Measurements from ENCODE around the gene HMGB2. TPM values are rescaled to one million over a fixed set of nuclear protein-coding genes. Genes with fewer than 3 reads are reported as not detected.
A peak's percentile ranks its signal among the peaks of the same experiment; 100 is the strongest.

The HMGB2 gene
- total RNA-seq, 2 experiments from 2014 or later: 697 to 810 TPM

DNA sequence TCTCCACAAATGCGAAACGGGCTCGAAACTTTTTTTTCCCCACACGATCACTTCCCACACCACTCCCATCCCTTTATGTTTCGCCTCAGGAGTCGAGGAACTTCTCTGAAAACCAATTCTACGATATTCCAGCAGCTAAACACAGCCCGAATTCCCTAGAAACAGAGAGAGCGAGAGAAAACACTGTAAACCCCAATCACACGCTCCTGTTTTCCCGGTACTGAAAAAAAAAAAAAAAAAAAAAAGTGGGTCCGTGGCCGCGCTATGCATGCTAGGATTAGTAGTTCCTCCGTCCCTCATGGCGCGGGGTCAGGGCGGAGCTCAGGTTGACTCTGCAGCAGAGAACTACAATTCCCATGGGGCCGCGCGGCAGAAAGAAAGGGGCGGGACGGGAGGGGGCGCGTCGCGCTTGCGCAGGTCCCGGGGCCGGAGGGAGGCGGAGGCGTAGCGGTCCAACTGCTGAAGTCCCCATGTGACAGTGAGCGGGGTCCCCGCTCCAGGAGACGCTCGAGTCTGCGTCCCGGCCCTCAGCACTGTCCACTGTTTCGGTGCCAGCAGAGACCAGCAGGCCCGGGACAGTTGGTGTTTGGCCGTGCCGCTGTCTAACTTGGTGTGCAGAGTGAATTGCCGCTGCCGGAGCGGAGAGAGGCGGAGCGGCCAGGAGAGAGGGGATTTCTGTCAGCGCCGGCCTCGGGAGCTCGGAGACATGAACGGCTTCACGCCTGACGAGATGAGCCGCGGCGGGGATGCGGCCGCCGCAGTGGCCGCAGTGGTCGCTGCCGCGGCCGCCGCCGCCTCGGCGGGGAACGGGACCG is 36.5 kb upstream of the HMGB2 start, which contains the start of gene SAP30:
Gene SAP30, plus strand, starts transcription at position 478 of the 815 bp plus-strand sequence. Its CDS starts 229 bp downstream, at position 707.
- H3K36me3 ChIP-seq (ENCODE audit: insufficient read depth, low read length): peaks cover 25% of the 10 kb centered on the region
- TF ChIP-seq CTCF (conservative IDR thresholded peaks at IDR 0.05; ENCODE audit: low read length): no peak
- no peak for TF ChIP-seq EZH2phosphoT487 (IDR thresholded peaks at IDR 0.05; ENCODE audit: borderline replicate concordance, low read depth, low read length)
- peak within 1 kb of the TSS; percentile 91 for H3K27ac ChIP-seq (ENCODE audit: low read depth, low read length, poor library complexity, severe bottlenecking)
- intact Hi-C loops (cut with micrococcal nuclease; ENCODE audit: unreplicated experiment): loop anchor here (1.0 to 10.0 kb wide), 2 partner anchors 36 to 914 kb away; partner anchors contain the start of genes CEP44, FBXO8 and HMGB2
- no peaks in the 10 kb centered on the region for H3K9me2 ChIP-seq (ENCODE audit: insufficient read depth, low read length)
- no peaks in the 10 kb centered on the region for H3K9me3 ChIP-seq (ENCODE audit: low read length)
- peak within 1 kb of the TSS; percentile 62 for H2AFZ ChIP-seq (ENCODE audit: low read length)
- DNase-seq (ENCODE audit: low spot score): peak; percentile 98
- ChIA-PET CTCF (ENCODE audit: unreplicated experiment) (interaction anchor here (0.6 to 1.1 kb wide), 3 partner anchors 76 to 237 kb away, joined by 3 to 7 read pairs (median 4); no protein-coding TSS in a partner anchor), POLR2A (interaction anchor here (0.6 to 13.3 kb wide), 26 partner anchors 12 to 498 kb away, joined by 3 to 336 read pairs (median 4); partner anchors contain the start of genes GALNT7 and HMGB2)
- peak within 1 kb of the TSS; percentile 83 for H3K4me3 ChIP-seq (ENCODE audit: low read depth, low read length, poor library complexity, severe bottlenecking)
- peaks cover 39% of the 10 kb centered on the region for H3K4me1 ChIP-seq (ENCODE audit: insufficient read depth, low read length, poor library complexity, severe bottlenecking)
- no TSS peak for BruUV-seq (replicated peaks)
- H3K4me2 ChIP-seq (ENCODE audit: low read length): peak within 1 kb of the TSS; percentile 97
- peaks cover 6% of the 10 kb centered on the region; the same call in 1 of the 2 replicates for H4K20me1 ChIP-seq (ENCODE audit: insufficient read depth, low read length)
- peaks cover 71% of the 10 kb centered on the region for H3K79me2 ChIP-seq (ENCODE audit: insufficient read depth, low read depth, low read length)

DNA sequence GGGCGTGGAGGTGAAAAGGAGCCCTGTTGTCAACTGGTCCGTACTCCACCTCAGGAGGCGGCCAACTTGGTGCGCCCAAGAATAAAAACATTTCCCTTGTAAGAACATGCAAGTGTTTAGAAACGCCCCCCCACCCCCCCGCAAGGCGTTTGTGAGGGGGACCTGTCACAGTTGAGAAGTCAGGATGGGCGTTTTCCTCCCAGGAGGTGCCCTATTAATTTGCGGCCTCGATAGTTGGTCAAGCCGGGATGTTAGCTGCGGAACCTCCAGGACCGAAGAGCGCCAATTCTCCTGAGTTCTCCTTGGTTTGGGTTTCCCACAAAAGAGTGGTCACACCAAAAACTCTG is 35.9 kb upstream of the HMGB2 start:
- TF ChIP-seq EZH2phosphoT487 (IDR thresholded peaks at IDR 0.05; ENCODE audit: borderline replicate concordance, low read depth, low read length): no peak
- TF ChIP-seq CTCF (conservative IDR thresholded peaks at IDR 0.05; ENCODE audit: low read length): no peak
- intact Hi-C loops (cut with micrococcal nuclease; ENCODE audit: unreplicated experiment): loop anchor here (1.0 to 10.0 kb wide), 2 partner anchors 36 to 915 kb away; partner anchors contain the start of genes CEP44, FBXO8 and HMGB2
- Histone ChIP-seq H3K4me2 (ENCODE audit: low read length) (peak overlapping the region; percentile 97), H4K20me1 (ENCODE audit: insufficient read depth, low read length) (peaks cover 6% of the 10 kb centered on the region; the same call in 1 of the 2 replicates), H3K36me3 (ENCODE audit: insufficient read depth, low read length) (peaks cover 20% of the 10 kb centered on the region), H2AFZ (ENCODE audit: low read length) (peak overlapping the region; percentile 62), H3K9me2 (ENCODE audit: insufficient read depth, low read length) (no peaks in the 10 kb centered on the region), H3K4me3 (ENCODE audit: low read depth, low read length, poor library complexity, severe bottlenecking) (peak overlapping the region; percentile 83), H3K4me1 (ENCODE audit: insufficient read depth, low read length, poor library complexity, severe bottlenecking) (peaks cover 44% of the 10 kb centered on the region), H3K27ac (ENCODE audit: low read depth, low read length, poor library complexity, severe bottlenecking) (peak overlapping the region; percentile 91), H3K9me3 (ENCODE audit: low read length) (no peaks in the 10 kb centered on the region), H3K79me2 (ENCODE audit: insufficient read depth, low read depth, low read length) (peaks cover 65% of the 10 kb centered on the region)
- TSS peak; percentile 65 for BruUV-seq (replicated peaks)
- CTCF ChIA-PET (ENCODE audit: unreplicated experiment): interaction anchor here (0.6 to 1.1 kb wide), 3 partner anchors 76 to 236 kb away, joined by 3 to 7 read pairs (median 4); no protein-coding TSS in a partner anchor
- DNase-seq (ENCODE audit: low spot score): peak; percentile 77
- POLR2A ChIA-PET: interaction anchor here (0.6 to 13.3 kb wide), 22 partner anchors 9 to 498 kb away, joined by 3 to 336 read pairs (median 4); partner anchors contain the start of genes GALNT7 and HMGB2
